Measurements from ENCODE around the gene H2BK1.

Gene H2BK1

DNA sequence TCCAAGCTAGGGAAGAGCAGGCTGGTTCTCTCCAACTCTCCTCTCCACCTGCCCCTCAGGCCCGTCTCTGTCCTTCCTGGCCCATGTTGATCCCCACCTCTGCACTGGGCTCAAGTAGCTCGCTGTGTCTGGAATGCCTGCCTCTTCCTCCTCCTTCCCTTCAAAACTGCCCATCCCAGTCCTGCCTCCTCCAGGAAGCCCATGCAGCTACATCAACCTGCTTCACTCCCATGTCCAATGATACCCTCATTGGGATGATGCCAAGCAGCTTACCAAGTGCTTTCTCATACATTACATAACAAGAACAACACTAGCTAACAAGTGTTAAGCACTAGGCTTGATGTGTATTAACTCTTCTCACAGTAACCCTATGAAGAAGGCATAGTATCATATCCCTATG lies 31.5 kb downstream of the H2BK1 start:
- DNase-seq (ENCODE audit: low read depth), result no peak
- TF ChIP-seq, protein P1, sequence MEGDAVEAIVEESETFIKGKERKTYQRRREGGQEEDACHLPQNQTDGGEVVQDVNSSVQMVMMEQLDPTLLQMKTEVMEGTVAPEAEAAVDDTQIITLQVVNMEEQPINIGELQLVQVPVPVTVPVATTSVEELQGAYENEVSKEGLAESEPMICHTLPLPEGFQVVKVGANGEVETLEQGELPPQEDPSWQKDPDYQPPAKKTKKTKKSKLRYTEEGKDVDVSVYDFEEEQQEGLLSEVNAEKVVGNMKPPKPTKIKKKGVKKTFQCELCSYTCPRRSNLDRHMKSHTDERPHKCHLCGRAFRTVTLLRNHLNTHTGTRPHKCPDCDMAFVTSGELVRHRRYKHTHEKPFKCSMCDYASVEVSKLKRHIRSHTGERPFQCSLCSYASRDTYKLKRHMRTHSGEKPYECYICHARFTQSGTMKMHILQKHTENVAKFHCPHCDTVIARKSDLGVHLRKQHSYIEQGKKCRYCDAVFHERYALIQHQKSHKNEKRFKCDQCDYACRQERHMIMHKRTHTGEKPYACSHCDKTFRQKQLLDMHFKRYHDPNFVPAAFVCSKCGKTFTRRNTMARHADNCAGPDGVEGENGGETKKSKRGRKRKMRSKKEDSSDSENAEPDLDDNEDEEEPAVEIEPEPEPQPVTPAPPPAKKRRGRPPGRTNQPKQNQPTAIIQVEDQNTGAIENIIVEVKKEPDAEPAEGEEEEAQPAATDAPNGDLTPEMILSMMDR (IDR thresholded peaks at IDR 0.05; ENCODE audit: low read depth, low read length, missing control alignments), result no peak
- no peak overlapping the region for H3K4me3 ChIP-seq (ENCODE audit: low read depth, low read length)

DNA sequence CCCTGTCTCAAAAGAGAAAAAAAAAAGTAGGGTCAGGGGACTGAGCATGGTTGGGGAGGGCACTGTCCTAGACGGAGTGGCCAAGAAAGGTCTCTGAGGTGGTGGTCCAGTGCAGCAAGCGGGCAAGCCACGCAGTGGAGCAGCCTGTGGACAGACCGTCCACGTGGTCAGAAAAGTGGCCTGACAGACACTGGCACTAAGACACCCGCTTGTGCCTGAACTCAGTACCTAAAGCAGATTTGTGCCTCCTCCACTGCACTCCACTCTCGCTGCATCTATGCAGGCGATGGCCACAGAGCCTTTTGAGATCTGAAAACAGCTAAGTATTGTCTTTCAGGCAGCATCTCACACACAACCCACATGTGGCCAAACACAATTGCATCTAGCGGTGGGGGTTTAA lies 32.1 kb downstream of the H2BK1 start:
- H3K4me3 ChIP-seq (ENCODE audit: low read depth, low read length), result no peak overlapping the region
- TF ChIP-seq, protein P1 (IDR thresholded peaks at IDR 0.05; ENCODE audit: low read depth, low read length, missing control alignments), result no peak
- DNase-seq (ENCODE audit: low read depth), result no peak

DNA sequence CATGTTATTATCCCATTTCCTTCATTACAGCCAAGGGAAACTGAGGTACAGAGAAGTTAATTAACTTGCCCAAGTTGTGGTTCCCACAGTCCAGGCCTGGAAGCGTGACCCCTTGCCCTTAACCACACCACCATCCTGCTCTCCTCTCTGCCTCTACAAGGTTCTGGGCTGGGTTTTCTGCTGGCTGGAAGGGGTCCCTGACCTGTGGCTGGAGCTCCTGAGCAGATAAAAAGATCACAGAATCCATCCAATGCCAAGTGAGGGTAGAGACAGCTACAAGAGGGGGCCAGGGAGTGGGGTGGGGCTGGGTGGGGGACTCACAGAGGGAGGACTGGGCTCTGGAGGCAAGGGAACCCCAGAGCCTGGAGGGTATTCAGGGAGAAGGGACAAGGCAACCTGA lies 33.0 kb downstream of the H2BK1 start:
- H3K4me3 ChIP-seq (ENCODE audit: low read depth, low read length), result no peak overlapping the region
- no peak for DNase-seq (ENCODE audit: low read depth)
- TF ChIP-seq, protein P1 (IDR thresholded peaks at IDR 0.05; ENCODE audit: low read depth, low read length, missing control alignments), result no peak

DNA sequence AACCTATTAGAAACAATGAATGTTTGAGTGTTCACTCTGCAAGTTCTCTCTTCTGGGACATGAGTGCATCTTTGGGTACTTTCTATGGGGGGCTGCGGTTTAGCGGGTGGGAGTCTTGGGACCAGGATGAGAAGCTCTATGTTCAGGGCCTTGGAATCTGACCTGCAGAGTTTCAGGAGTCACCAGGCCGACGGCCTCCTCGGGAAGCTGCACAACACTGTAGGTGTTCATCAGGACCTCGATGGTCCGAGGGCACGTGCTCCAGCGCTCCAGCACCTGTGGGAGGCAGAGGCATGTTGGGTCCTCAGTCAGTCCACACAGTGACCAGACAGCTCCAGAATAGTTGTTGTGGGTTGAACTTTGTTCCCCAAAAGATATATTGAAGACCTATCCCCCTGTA lies 33.9 kb downstream of the H2BK1 start:
- DNase-seq (ENCODE audit: low read depth), result no peak
- TF ChIP-seq, protein P1 (IDR thresholded peaks at IDR 0.05; ENCODE audit: low read depth, low read length, missing control alignments), result no peak
- no peak overlapping the region for H3K4me3 ChIP-seq (ENCODE audit: low read depth, low read length)

DNA sequence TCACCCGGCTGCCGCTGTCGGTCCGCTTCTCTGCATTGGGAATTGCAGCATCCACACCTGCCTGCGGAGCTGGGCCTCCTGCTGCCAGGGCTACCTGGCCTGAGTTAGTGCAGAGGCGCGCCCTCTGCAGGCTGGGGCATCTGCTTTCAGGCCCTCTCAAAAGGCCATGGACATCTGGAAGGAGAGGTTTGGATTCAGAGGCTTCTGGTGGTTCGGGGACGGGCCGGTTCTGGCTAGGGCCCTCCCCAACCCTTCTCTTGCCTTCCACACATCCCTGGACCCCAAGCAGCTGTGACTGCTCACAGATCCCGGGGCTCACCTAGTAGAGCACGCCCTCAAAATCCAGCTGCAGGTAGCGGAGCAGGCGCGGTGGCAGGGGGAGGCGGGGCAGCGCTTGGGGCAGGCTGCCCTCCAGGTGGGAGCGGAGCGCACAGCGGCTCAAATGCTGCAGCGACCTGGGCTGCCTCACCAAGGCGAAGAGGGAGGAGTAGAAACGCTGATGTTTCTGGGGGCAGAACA lies 34.4 kb downstream of the H2BK1 start:
- H3K4me3 ChIP-seq (ENCODE audit: low read depth, low read length), result no peak overlapping the region
- no peak for DNase-seq (ENCODE audit: low read depth)
- TF ChIP-seq, protein P1 (IDR thresholded peaks at IDR 0.05; ENCODE audit: low read depth, low read length, missing control alignments), result no peak

DNA sequence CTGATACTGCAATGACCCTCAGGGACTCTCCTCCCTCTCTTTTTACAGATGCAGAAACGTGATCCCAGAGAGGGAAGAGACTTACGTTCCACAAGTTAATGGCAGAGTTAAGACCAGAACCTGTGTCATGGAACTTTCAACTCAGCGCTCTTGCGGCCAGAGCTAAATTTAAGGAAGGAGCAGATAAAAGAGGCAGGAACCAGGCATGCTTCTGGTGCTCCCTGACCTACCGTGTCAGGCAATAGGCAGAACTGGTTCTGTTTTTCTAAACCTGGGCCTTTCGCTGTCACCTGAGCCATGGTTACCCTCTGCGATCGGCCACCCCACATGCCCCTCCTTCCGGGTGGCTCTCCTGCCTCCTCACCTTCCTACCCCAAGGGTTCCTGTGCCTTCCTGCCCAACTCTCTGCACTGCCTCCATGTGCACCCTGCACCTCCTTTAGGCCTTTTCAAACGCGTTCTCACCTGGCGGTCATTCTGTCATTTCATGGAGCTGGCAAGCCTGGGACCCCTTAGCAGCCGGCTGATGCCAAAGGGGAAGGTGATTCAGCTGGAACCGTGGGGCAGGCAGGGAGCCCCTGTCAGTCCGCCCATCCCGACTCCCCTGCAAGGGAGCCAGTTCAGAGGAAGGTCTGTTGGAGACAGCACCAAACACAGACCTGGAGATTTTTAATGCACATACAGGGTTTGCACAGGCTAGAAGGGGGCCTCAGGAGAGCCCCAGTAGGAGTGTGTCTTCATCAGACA lies 35.1 kb downstream of the H2BK1 start:
- H3K4me3 ChIP-seq (ENCODE audit: low read depth, low read length), result no peak overlapping the region
- no peak for DNase-seq (ENCODE audit: low read depth)
- TF ChIP-seq, protein P1 (IDR thresholded peaks at IDR 0.05; ENCODE audit: low read depth, low read length, missing control alignments), result no peak
